Uterus (tissue), 4 donors: Measurements from ENCODE around the gene PRKCE. TPM values are rescaled to one million over a fixed set of nuclear protein-coding genes. Genes with fewer than 3 reads are reported as not detected.

Experiments
- DNase-seq, 2 donors: peaks; one replicate each; pipeline ENCODE4 v3.0.0-alpha.2; 2019 to 2020
- H3K27ac ChIP-seq, 2 donors: fragments of 200-600 bp; sonication (generic); 1 replicate in 1 of 2; 2 replicates in 1 of 2; pipeline ENCODE4 v1.5.1; 2016 to 2018
- H3K27me3 ChIP-seq, 2 donors: fragments of 200-600 bp; sonication (generic); one replicate each; pipeline ENCODE4 v1.5.1; 2018 to 2019; ENCODE audit warnings: control low read depth in 1 of 2
- H3K36me3 ChIP-seq, 2 donors: fragments of 200-600 bp; sonication (generic); one replicate each; pipeline ENCODE4 v1.5.1; 2019; ENCODE audit warnings: control low read depth in 1 of 2
- H3K4me1 ChIP-seq, 2 donors: fragments of 200-600 bp; sonication (generic); one replicate each; pipeline ENCODE4 v1.5.1; 2018 to 2019; ENCODE audit warnings: control low read depth in 1 of 2
- H3K4me3 ChIP-seq, 2 donors: fragments of 200-600 bp; sonication (generic); 1 replicate in 1 of 2; 2 replicates in 1 of 2; pipeline ENCODE4 v1.5.1; 2018 to 2019; ENCODE audit warnings: mild to moderate bottlenecking in 1 of 2
- H3K9me3 ChIP-seq, 2 donors: fragments of 200-600 bp; sonication (generic); one replicate each; pipeline ENCODE4 v1.5.1; 2019; ENCODE audit warnings: control low read depth in 1 of 2
- CTCF ChIP-seq, 4 experiments: fragments of 200-600 bp in 2 of 4; fragments of 450-650 bp in 2 of 4; sonication (generic) in 2 of 4; IDR thresholded peaks; one replicate each; pipeline ENCODE4 v1.5.1; 2016 to 2019; ENCODE audit warnings: antibody characterized with exemption in 4 of 4, mild to moderate bottlenecking in 2 of 4, moderate library complexity in 1 of 4
- POLR2A ChIP-seq, 2 donors: fragments of 450-650 bp; IDR thresholded peaks; one replicate each; pipeline ENCODE4 v1.6.1; 2016; ENCODE audit warnings: antibody characterized with exemption in 2 of 2, mild to moderate bottlenecking in 1 of 2, moderate library complexity in 1 of 2
- intact Hi-C: fragments of 100-400 bp; cut with DNase I; formaldehyde crosslinking; loops from one replicate; pipeline ENCODE4 v1.15.1; 2023; ENCODE audit warnings: low total_unique reads
- total RNA-seq, 4 donors: library from RNA; depleted of rRNA in 3 of 4; stranded (reverse); fragments of >200 nt in 3 of 4; gene quantifications; one replicate each; pipeline versions ENCODE4 v1.1.0 to v1.2.4, GENCODE V29; 2014 to 2023
- donor health status: DM: yes; HTN: yes; CAD: no.

PRKCE gene
- total RNA-seq, 4 donors from 2014 or later, result 3.8 to 47.6 (median 14.2) TPM

- no peak for TF ChIP-seq POLR2A (IDR thresholded peaks at IDR 0.05)
- no peak for TF ChIP-seq CTCF (IDR thresholded peaks at IDR 0.05)
- Histone ChIP-seq H3K9me3 (no peaks in the 10 kb centered on the region), H3K27me3 (no peaks in the 10 kb centered on the region), H3K36me3 (no peaks in the 10 kb centered on the region), H3K4me1 (no peaks in the 10 kb centered on the region), H3K27ac (no peak overlapping the region), H3K4me3 (no peak overlapping the region)
- intact Hi-C loops, result no loop called here
- no peak for DNase-seq
Observed at GRCh38 chr2:45746888-45747287, 95.4 kb downstream of the PRKCE start.

- TF ChIP-seq POLR2A (IDR thresholded peaks at IDR 0.05) (no peak), CTCF (IDR thresholded peaks at IDR 0.05) (no peak)
- intact Hi-C loops, result no loop called here
- H3K36me3 ChIP-seq, result no peaks in the 10 kb centered on the region
- DNase-seq, result no peak
- H3K27ac ChIP-seq, result no peak overlapping the region
- no peak overlapping the region for H3K4me3 ChIP-seq
- H3K4me1 ChIP-seq, result no peaks in the 10 kb centered on the region
- H3K9me3 ChIP-seq, result no peaks in the 10 kb centered on the region
- no peaks in the 10 kb centered on the region for H3K27me3 ChIP-seq
Observed at GRCh38 chr2:45747363-45747762, 95.9 kb downstream of the PRKCE start.

- Histone ChIP-seq H3K4me3 (no peak overlapping the region), H3K27me3 (no peaks in the 10 kb centered on the region), H3K36me3 (no peaks in the 10 kb centered on the region), H3K9me3 (no peaks in the 10 kb centered on the region), H3K4me1 (no peaks in the 10 kb centered on the region), H3K27ac (no peak overlapping the region)
- intact Hi-C loops, result no loop called here
- TF ChIP-seq POLR2A (IDR thresholded peaks at IDR 0.05), result no peak
- TF ChIP-seq CTCF (IDR thresholded peaks at IDR 0.05), result no peak
- DNase-seq, result no peak
Observed at GRCh38 chr2:45748239-45748638, 96.8 kb downstream of the PRKCE start.

GRCh38 chr2:45750001-45750400, 98.5 kb downstream of the PRKCE start:
- intact Hi-C loops, result no loop called here
- H3K4me3 ChIP-seq, result no peak overlapping the region
- H3K4me1 ChIP-seq, result no peaks in the 10 kb centered on the region
- H3K27ac ChIP-seq, result no peak overlapping the region
- DNase-seq, result no peak
- no peaks in the 10 kb centered on the region for H3K27me3 ChIP-seq
- no peaks in the 10 kb centered on the region for H3K9me3 ChIP-seq
- no peak for TF ChIP-seq CTCF (IDR thresholded peaks at IDR 0.05)
- TF ChIP-seq POLR2A (IDR thresholded peaks at IDR 0.05), result no peak
- no peaks in the 10 kb centered on the region for H3K36me3 ChIP-seq

GRCh38 chr2:45750484-45750883, 99.0 kb downstream of the PRKCE start:
- DNase-seq, result no peak
- H3K27me3 ChIP-seq, result no peaks in the 10 kb centered on the region
- TF ChIP-seq POLR2A (IDR thresholded peaks at IDR 0.05) (no peak), CTCF (IDR thresholded peaks at IDR 0.05) (no peak)
- no peak overlapping the region for H3K4me3 ChIP-seq
- intact Hi-C loops, result no loop called here
- H3K27ac ChIP-seq, result no peak overlapping the region
- no peaks in the 10 kb centered on the region for H3K9me3 ChIP-seq
- H3K4me1 ChIP-seq, result no peaks in the 10 kb centered on the region
- no peaks in the 10 kb centered on the region for H3K36me3 ChIP-seq
